ENCODE results near the gene TTC23.

- no peak for TF ChIP-seq ZBTB33 (CRISPR knock-in tag; IDR thresholded peaks at IDR 0.05)
- TF ChIP-seq HNRNPL (IDR thresholded peaks at IDR 0.05; ENCODE audit: low read depth, low read length): no peak
- TF ChIP-seq CTCF (IDR thresholded peaks at IDR 0.05 in 2 of 3, conservative IDR thresholded peaks at IDR 0.05 in 1 of 3; ENCODE audit: insufficient read depth in 2 of 3, low read depth in 1 of 3, low read length in 3 of 3): no peak
- TF ChIP-seq CBX8 (IDR thresholded peaks at IDR 0.05; ENCODE audit: borderline replicate concordance, extremely low read depth, low read depth, low read length, poor library complexity, severe bottlenecking): no peak
- no peak for TF ChIP-seq PHF21A (IDR thresholded peaks at IDR 0.05; ENCODE audit: borderline replicate concordance, low read depth)
- TF ChIP-seq E2F4 (CRISPR knock-in tag; IDR thresholded peaks at IDR 0.05; ENCODE audit: low read depth): no peak
- no peak for TF ChIP-seq PCBP2 (IDR thresholded peaks at IDR 0.05; ENCODE audit: low read depth, low read length, poor library complexity, severe bottlenecking)
- TF ChIP-seq POLR2AphosphoS5 (IDR thresholded peaks at IDR 0.05; ENCODE audit: control insufficient read depth, insufficient read depth, low read depth, low read length): no peak
- TF ChIP-seq KDM1A (IDR thresholded peaks at IDR 0.05): no peak
These were observed 150.4 kb downstream of the TTC23 start for GRCh38 chr15:99098991-99099390.

Data from K562 (cell line).